ENCODE results near the gene SLC22A23.

SLC22A23 gene

DNA sequence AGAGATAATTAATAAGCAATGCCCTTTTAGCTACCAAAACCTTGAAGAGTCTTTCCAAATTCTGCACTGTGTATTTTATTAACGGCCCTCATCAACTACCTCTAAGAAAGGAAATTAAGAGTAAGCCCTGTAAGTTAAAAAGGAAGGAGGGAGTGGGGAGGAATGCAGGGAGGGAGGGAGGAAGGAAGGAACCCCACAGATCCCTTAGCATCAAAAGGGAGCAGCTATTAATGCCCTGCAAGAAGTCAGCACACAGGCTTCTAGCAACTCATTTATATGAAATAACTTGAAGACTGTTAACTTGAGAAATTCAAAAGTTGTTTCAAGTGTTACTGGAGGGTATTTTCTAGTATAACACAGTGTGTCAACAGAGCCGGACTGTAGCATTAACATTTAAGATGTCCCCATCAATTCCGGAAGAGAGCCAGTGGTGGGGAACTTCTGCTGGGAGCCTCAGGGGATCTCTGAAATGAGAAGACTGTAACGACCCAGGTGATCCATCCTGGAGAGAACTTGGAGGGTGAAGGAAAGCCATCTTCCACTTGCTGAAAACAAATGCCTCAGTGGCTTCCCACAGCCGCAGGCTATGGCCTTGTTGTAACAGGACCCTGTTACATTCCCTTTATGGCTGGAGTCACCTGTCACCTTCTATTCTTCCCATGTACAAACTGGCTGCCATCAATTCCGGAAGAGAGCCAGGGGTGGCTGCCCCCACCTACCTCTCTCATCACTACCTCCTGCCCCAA, 33.2 kb downstream of the SLC22A23 start:
- TF ChIP-seq, protein P1, sequence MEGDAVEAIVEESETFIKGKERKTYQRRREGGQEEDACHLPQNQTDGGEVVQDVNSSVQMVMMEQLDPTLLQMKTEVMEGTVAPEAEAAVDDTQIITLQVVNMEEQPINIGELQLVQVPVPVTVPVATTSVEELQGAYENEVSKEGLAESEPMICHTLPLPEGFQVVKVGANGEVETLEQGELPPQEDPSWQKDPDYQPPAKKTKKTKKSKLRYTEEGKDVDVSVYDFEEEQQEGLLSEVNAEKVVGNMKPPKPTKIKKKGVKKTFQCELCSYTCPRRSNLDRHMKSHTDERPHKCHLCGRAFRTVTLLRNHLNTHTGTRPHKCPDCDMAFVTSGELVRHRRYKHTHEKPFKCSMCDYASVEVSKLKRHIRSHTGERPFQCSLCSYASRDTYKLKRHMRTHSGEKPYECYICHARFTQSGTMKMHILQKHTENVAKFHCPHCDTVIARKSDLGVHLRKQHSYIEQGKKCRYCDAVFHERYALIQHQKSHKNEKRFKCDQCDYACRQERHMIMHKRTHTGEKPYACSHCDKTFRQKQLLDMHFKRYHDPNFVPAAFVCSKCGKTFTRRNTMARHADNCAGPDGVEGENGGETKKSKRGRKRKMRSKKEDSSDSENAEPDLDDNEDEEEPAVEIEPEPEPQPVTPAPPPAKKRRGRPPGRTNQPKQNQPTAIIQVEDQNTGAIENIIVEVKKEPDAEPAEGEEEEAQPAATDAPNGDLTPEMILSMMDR (IDR thresholded peaks at IDR 0.05; ENCODE audit: control insufficient read depth, extremely low read depth, insufficient read depth): no peak
- no peak for DNase-seq (ENCODE audit: low read depth)
- no peak overlapping the region for H3K4me3 ChIP-seq (ENCODE audit: low read depth, low read length)

DNA sequence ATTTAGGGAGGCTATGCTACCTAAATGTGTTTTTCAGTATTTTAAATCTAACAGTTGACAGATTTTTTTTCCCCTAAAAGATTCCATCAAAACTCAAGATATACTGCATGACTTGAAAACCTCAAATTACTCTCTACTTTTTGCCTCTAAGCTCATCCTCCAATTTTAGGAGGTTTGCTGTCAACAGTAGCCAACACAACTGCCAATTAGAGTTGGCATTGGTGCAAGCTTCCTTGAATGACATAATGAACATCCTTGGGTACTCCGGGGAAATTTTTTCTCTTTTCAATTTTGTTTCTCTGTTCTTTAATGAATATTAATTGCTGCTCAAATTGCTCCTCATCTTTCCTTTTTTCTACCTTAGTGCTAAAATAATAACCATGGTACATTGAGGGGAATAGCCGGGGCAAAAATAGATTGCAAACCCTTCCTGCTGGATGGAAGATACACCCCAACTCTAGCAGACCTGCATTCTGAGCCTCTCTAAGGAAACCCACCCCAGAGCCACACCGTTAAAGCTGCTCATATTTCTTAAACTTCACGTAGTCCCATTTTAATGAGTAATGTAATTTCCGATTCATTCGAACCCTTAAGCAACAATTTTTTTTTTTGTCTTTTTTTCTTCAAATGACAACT, 34.3 kb downstream of the SLC22A23 start:
- peak; percentile 59 for DNase-seq (ENCODE audit: low read depth)
- H3K4me3 ChIP-seq (ENCODE audit: low read depth, low read length): no peak overlapping the region
- TF ChIP-seq, protein P1 (IDR thresholded peaks at IDR 0.05; ENCODE audit: control insufficient read depth, extremely low read depth, insufficient read depth): no peak

DNA sequence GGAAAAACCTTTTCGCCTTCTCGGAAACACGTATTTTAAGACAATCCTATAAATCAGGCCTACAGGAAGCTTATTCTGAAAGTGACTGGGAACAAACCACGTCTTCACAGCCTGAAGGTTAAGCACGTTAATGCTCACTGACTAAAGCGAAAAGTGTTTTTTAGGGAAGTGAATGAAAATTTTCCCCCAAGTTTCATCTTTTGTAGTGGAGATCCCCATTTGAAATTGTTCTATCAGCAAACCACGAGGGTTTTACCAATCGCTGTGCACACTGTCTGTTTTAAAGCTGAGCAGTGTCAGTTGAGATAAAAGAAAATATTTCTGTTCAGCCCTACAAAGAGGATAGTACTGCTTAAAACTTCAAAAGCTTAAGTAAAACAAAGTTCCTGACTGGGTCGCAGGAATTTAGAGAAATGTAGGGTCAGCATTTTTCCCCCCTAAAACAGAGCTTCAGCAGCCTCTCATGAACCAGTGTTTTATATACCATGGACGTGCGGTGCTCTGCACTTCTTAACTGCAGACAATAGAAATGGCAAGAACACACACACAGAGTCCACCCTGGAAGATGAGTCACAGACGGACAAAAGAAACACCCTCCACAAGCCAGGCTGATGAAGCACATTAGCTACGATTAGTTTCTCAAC, 34.9 kb downstream of the SLC22A23 start:
- no peak for DNase-seq (ENCODE audit: low read depth)
- TF ChIP-seq, protein P1 (IDR thresholded peaks at IDR 0.05; ENCODE audit: control insufficient read depth, extremely low read depth, insufficient read depth): no peak
- H3K4me3 ChIP-seq (ENCODE audit: low read depth, low read length): no peak overlapping the region

DNA sequence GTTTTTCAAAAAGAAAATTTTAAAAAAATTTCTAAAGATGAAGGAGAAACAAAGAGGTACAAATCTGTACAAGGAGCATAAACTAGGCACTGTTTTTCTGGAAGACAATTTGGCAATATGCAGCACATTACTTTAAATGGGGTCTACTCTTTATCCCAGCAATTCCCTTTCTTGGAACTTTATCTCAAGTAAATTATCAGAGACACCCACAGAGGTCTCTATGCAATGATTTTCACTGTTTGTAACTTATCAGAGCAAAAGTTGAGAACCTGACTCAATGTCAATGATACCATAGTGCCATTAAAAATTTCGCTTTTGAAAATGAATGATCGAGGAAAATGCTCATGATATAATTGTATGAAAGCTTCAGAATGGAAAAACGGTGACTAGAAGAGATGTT, 35.7 kb downstream of the SLC22A23 start:
- TF ChIP-seq, protein P1 (IDR thresholded peaks at IDR 0.05; ENCODE audit: control insufficient read depth, extremely low read depth, insufficient read depth): no peak
- no peak for DNase-seq (ENCODE audit: low read depth)

DNA sequence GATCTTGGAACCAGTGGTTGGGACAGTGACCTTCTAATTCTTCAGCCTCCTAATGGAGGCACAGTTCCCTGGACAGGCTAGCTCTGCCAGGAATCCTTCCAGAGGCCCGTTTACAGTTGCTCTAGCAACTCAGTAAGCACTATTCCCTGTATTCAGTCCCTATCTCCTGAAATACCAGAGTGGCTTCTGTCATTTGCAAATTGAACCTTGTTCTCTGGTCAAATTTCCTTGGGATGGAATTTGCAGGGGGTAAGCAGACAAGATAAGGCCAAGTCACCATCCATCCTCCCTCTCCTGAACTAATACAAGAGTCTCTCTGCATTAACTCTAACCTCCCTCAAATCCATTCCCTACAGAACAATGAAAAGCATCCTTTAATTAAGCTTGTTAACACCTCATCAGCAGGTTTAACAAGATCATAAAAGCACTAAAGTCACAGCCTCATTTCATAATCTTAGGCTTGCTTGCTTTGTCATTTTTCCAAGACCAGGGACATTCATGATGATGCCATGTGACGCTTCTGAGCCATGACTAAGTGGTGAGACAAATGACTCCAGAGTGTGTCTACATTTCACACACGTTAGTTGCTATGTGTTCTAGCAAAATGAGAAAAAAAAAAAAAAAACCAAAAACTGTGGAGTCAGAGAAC, 37.1 kb downstream of the SLC22A23 start:
- TF ChIP-seq, protein P1 (IDR thresholded peaks at IDR 0.05; ENCODE audit: control insufficient read depth, extremely low read depth, insufficient read depth): no peak
- H3K4me3 ChIP-seq (ENCODE audit: low read depth, low read length): no peak overlapping the region
- peak; percentile 56 for DNase-seq (ENCODE audit: low read depth)

More for the DNA sequence above, 35.7 kb downstream of the SLC22A23 start:
- H3K4me3 ChIP-seq (ENCODE audit: low read depth, low read length): no peak overlapping the region

DNA sequence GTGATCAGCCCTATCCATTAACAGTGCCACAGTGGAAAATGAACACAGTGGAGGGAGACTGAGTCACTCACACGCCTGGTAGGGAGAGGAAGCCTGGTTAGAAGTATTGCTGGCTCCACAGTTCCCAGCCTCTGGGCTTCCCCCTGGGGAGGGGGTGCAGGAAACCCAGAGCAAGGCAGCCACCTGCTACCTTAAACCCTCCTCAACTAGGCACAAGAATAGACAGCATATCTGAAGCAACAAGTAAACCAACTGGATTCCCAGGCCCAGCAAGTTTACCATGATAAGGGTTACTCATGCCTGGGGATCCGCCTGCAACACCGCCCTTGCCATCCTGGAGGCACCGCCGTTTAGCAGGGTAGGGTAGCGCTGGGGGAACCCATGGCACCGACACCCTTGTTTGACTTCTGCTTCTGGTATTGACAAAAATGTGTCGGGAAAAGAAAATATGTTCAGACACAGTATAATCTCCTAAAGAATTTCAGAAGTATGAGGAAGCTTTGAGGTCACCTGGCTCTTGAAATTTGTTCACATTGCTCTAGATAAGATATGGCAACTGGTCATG, 38.3 kb downstream of the SLC22A23 start:
- H3K4me3 ChIP-seq (ENCODE audit: low read depth, low read length): no peak overlapping the region
- DNase-seq (ENCODE audit: low read depth): no peak
- TF ChIP-seq, protein P1 (IDR thresholded peaks at IDR 0.05; ENCODE audit: control insufficient read depth, extremely low read depth, insufficient read depth): no peak
